Pulmonary artery endothelial cell (primary cell): ENCODE measurements around the gene EAPP. TPM values are rescaled to one million over a fixed set of nuclear protein-coding genes. Genes with fewer than 3 reads are reported as not detected.
"Not testable (repeated sequence)": the region's sequence is repeated elsewhere in the genome, so short reads cannot be mapped to it uniquely, and the experiment has no call there.

ENCODE experiments used
- DNase-seq: peaks from one replicate; pipeline ENCODE4 v3.0.0-alpha.2; 2011; ENCODE audit warnings: low read depth, low spot score
- total RNA-seq: library from RNA; depleted of rRNA; stranded (reverse); fragments of >200 nt; gene quantifications from 2 replicates; pipeline ENCODE4 v1.2.3, GENCODE V29; 2014

The EAPP gene
- total RNA-seq, 1 donor from 2014 or later: 42.8 TPM

- no peak for DNase-seq
Measured at GRCh38 chr14:34484726-34485125, 54.8 kb downstream of the EAPP start.

- no peak for DNase-seq
Measured at GRCh38 chr14:34482463-34482862, 57.0 kb downstream of the EAPP start.

- no peak for DNase-seq
Measured at GRCh38 chr14:34479694-34480093, 59.8 kb downstream of the EAPP start.

- no peak for DNase-seq
Measured at GRCh38 chr14:34478261-34478660, 61.2 kb downstream of the EAPP start.

GRCh38 chr14:34476036-34476435 lies 63.5 kb downstream of the EAPP start:
- DNase-seq: not testable (repeated sequence)

GRCh38 chr14:34475163-34475562 lies 64.3 kb downstream of the EAPP start:
- DNase-seq: no peak

- DNase-seq: no peak
Measured at GRCh38 chr14:34474187-34474679, 65.3 kb downstream of the EAPP start.

GRCh38 chr14:34472706-34473279 lies 66.7 kb downstream of the EAPP start:
- DNase-seq: no peak

- DNase-seq: no peak
Measured at GRCh38 chr14:34470319-34470718, 69.2 kb downstream of the EAPP start.

GRCh38 chr14:34466691-34467090 lies 72.8 kb downstream of the EAPP start:
- DNase-seq: no peak

Other genes with a start within 250 kb of the EAPP start
- gene SPTSSA, start 77.5 kb downstream of the EAPP start, total RNA-seq: 19.3 and 23.0 TPM in 2 replicates
- 96.3 and 124 TPM in 2 replicates for gene SNX6, start 90.4 kb upstream of the EAPP start, total RNA-seq
- 61.1 and 82.7 TPM in 2 replicates for gene CFL2, start 174.9 kb upstream of the EAPP start, total RNA-seq